GM18517 (cell line): ENCODE results near the gene VWC2.

ENCODE experiments used
- ATAC-seq: cut with Tn5 transposase; IDR thresholded peaks from one replicate; pipeline ENCODE4 v1.9.1; 2021; ENCODE audit warnings: mild to moderate bottlenecking, moderate library complexity; ENCODE audit not compliant: unreplicated experiment

Gene VWC2

GRCh38 chr7:49781996-49782395, 8.6 kb downstream of the VWC2 start:
- no peak for ATAC-seq

DNA sequence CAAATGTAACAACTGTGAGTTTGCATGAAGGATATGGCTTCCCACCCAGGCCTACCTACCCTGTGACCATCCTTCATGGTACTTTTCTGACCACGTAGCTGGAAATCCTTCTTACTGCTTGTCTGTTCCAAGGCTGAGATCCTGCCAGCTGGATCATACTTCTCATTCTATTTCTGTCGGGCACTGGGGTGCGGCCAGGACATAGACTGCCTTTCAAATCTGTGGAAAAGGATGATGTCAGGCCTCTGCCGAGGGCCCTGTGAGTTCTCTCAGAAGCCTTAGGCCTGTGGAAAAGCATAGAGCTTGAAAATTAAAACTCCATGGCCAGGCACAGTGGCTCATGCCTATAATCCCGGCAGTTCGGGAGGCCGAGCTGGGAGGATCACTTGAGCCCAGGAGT, 10.0 kb downstream of the VWC2 start:
- no peak for ATAC-seq

DNA sequence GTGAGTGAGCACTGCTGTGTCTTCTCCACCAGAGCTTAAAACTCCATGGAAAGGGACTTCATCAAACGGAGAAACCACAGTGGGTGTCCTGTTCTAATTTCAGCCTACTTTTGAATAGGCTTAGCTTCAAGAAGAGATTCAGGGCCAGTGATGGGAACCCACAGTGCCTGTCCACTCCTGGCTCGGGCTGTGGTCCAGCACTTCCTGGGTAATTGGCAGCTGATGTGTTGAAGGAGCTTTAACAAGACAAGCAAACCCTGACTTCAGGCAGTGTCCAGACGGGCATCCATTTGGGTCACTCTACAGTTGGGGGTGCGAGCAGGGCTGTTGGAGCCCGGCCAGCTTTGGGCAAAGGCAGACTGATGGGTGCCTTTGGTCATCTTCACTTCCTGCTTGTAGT, 14.5 kb downstream of the VWC2 start:
- no peak for ATAC-seq

DNA sequence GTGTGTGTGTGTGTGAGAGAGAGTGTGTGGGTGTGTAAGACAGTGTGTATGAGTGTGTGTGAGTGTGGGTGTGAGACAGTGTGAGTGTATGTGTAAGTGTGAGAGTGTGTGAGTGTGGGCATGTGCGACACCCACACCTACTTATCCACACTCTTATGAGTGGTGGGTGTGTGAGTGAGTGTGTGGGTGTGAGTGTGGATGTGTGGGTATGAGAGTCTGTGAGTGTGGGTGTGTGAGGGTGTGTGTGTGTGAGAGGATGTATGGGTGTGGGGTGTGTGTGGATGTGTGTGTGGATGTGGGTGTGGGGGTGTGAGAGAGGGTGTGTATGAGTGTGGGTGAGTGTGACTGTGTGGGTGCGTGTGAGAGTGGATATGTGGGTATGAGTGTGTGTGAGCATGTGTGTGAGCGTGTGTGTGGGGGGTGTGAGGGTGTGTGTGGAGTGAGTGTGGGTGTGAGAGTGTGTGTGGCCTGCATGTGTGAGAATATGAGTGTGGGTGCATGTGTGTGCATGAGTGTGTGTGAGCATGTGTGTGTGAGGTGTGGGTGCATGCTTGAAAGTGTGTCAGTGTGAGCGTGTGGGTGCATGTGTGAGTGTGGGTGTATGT, 15.1 kb downstream of the VWC2 start:
- no peak for ATAC-seq

DNA sequence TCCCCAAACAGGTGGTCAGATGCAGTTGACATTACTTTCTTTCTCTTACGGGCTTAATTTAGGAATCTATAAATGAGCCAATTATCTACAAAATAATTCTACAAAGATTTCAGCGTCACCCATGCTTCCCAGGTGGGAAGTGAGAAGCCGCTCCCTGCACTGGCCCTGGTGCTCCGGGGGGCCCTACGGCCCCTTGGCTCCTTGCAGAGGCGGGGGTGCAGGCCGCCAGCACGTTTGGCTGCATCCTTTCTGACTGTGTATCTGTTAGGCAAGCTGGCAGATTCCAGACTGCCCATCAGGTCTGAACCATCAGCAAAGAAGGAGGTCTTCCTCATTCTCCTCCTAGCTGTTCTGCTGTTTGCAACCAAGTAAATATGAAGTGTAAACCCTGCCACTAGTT, 16.3 kb downstream of the VWC2 start:
- ATAC-seq: no peak

DNA sequence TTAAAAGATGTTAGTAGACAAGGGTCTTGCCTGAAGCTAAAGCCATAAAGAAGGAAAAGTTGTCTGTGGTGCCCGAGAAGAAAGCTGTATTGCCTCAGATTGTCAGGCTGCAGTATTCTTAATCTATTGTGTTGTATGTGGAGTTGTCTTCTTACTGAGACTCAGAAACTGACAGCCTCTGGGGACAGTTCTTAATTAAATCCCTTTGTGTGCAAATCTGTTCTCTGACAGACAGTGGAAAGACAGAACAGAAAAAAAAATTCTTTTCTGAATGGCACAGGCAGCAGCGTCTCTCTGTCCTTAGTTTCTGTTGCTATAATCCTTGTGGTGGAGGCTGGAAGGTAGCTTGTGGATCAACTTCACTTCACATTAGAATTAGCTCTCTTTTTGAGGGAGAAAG, 16.8 kb downstream of the VWC2 start:
- ATAC-seq: no peak

DNA sequence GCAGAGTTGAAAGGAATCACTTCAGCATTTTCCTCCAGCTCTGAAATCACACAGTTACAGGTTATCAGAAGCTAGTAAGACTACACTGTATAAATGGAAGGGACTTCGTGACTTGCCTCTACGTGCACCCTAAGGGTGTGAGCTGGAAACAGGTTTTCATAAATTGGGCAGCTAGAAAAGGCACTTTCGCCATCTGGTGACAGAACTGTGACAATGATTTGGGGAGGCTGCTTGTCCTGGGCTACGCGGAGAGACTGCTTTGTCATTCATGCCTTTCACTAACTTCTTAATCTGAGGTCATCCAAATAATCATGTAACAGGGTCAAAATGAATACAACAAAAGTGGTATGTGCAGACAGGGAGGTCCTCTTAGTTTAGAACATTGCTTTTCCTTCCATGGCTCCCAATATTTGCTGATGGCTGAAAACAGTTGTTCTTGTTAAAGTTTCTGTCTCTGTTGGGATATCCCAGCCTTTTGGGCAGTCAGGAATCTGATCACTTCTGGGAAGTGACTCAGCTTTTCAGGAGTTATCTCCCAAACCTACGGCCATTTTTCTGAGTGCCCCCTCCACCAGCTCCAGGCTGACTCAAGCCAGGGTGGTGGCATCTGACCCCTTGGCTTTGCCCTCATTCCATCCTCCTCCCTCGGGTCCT, 17.8 kb downstream of the VWC2 start:
- ATAC-seq: peak; percentile 88

GRCh38 chr7:49797987-49798660, 24.7 kb downstream of the VWC2 start:
- no peak for ATAC-seq

GRCh38 chr7:49800031-49800430, 26.6 kb downstream of the VWC2 start:
- ATAC-seq: no peak

GRCh38 chr7:49802600-49802999, 29.2 kb downstream of the VWC2 start:
- no peak for ATAC-seq

- no peak for ATAC-seq
Measured at GRCh38 chr7:49803812-49804211, 30.4 kb downstream of the VWC2 start.

- ATAC-seq: no peak
Measured at GRCh38 chr7:49805371-49806007, 32.1 kb downstream of the VWC2 start.

DNA sequence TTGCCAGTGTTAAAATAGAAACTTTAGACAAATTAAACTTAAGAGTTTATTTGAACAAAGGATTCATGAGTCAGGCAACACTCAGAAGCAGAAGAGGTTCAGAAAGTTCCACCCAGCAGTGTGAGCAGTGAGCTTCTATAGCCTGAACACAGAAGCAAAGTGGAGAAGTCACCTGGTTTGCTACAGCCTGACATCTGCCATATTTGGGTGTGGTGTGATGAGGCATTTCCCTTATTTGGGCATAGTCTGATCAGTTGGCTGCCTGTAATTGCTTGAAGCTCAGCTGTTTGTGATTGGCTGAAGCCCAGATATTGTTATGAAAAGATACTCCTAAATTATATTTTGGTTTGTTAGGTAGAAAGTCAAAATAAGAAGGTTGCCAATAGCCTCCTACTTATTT, 39.1 kb downstream of the VWC2 start:
- no peak for ATAC-seq

DNA sequence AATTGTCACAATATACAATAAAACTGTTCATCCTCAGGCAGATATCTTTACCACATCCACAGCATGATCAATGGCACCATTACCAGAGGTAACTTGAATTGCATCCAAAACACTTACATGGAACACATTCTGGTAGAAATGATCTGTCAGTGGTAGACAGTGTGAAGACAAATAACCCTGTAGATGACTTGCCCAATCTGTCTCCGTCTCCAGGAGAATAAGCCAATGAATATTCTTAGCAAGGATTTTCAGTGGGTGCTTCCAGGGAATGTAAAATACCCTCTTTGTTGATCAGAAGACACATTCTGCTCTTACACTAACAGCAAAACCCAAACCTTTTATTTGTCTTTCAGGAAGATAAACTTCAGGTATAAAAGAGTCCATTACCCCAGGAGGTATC, 43.8 kb downstream of the VWC2 start:
- no peak for ATAC-seq

DNA sequence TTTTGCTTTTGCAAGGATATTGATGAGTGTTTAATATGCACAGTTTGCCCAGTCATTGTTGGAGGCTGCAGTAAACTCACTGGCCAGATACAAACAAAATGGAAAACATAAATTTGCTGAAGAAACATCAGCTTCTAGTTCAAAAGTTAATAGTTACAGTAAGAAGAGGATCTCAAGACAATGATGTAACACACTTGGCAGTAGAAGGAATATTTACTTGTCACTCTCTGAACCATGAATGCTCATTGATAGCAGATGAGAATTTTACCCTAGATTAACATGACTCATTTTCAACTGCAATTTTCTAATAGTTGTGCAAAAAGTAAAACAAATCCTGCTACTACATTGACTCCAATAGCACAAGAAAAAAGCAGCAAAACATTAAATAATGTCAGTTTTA, 47.7 kb downstream of the VWC2 start:
- ATAC-seq: no peak

DNA sequence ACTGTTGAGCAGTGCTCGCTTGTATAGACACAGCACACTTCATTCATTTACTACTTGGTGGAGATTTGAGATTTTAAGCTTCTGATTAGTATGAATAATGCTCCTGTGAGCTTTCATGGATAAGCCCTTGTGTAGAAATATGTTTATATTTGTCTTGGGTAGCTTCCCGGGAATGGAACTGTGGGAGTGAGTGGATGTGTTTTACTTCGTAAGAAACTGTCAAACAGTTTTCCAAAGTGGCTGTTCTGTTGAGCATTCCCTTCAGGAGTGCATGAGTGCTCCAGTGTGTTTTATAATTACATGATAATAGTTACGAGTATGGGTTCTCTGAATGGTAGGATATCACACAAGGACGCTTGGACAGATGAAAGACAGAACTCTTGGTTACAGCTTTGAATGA, 49.4 kb downstream of the VWC2 start:
- no peak for ATAC-seq

GRCh38 chr7:49823566-49823965, 50.1 kb downstream of the VWC2 start:
- ATAC-seq: no peak

- no peak for ATAC-seq
Measured at GRCh38 chr7:49839863-49840645, 66.6 kb downstream of the VWC2 start.

- no peak for ATAC-seq
Measured at GRCh38 chr7:49840751-49841405, 67.4 kb downstream of the VWC2 start.

GRCh38 chr7:49845626-49846025, 72.2 kb downstream of the VWC2 start:
- ATAC-seq: no peak
